Dermis microvascular lymphatic vessel endothelial cell (primary cell): ENCODE measurements around the gene MAL. TPM values are rescaled to one million over a fixed set of nuclear protein-coding genes. Genes with fewer than 3 reads are reported as not detected.

Experiments
- DNase-seq, 2 donors: peaks; one replicate each; pipeline versions ENCODE4 v3.0.0 to v3.0.0-alpha.2; 2010; ENCODE audit warnings: low read depth in 2 of 2
- total RNA-seq: library from RNA; depleted of rRNA; stranded (reverse); fragments of >200 nt; gene quantifications from 2 replicates; pipeline ENCODE4 v1.2.1, GENCODE V29; 2014

Gene MAL
- total RNA-seq, 1 donor from 2014 or later, result not detected

DNA sequence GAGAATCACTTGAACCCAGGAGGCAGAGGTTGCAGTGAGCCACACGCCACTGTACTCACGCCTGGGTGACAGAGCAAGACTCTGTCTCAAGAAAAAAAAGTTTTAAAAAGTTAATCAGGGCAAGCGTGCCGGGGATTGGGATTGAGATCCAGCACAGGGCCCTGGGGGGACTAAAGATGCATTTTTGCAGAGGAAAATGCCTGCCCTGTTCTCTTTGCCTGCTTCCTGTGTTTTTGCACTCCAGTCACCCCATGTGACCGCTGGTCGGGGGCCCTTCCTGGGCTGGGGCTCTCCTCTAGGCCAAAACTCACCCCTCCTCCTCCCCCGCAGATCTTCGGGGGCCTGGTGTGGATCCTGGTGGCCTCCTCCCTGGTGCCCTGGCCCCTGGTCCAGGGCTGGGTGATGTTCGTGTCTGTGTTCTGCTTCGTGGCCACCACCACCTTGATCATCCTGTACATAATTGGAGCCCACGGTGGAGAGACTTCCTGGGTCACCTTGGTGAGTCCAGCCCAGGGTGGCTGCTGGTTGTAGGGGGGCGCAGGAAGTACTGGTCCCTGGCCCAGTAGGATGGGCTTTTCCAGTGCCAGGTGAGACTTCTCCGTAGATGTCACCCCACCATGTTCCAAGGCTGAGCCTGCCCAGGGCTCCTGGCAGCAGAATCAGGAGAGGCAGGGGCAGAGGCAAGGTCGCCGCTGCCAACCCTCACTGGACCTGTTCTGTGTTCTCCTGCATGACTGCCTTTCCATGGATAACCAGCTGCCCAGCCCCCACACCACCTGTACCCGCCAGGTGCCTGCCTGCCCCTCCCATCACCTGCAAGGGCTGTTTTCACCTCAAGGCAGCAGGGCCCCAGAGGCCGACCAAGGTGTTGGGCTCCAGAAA lies 22.4 kb downstream of the MAL start:
- no peak for DNase-seq

DNA sequence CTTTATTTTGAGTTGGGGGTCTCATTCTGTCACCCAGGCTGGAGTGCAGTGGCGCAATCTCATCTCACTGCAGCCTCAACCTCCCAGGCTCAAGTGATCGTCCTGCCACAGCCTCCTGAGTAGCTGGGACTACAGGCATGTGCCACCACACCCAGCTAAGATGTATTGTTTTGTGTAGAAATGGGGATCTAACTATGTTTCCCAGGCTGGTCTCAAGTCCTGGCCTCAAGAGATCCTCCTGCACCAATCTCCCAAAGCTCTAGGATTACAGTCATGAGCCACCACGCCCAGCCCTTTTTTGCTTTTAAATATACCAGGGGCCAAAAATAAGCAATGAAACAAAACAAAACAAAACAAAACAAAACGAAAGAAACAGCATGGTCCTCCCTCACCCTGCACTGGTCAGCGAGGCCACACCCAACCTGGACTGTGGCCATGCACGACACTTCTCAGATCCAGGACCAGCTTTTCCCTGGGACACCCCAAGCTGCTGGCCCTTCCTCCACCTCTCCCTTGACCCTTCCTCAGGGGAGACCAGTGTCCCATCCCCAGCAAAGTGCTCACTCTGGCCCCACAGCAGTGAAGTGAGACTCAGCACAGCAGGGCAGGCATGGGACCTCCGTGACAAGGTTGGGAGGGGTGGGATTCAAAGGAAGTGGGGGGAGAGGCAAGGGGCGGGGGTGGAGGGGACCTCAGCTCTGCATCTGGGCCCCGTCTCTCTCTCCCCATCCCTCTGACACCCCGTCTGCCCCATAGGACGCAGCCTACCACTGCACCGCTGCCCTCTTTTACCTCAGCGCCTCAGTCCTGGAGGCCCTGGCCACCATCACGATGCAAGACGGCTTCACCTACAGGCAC lies 23.5 kb downstream of the MAL start:
- no peak for DNase-seq

DNA sequence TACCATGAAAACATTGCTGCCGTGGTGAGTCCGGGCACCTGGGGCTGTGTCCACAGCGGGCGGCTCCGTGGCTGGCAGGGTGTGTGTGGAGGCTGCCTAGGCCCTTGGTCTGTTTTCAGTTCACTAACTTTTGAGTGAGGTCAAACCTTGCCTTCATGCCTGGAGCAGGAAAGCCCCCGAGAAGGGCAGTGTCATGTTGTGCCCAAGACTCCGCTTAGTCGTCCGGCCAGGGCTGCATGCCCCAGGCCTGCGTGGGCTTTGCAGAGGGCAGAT lies 24.1 kb downstream of the MAL start:
- DNase-seq, result no peak

DNA sequence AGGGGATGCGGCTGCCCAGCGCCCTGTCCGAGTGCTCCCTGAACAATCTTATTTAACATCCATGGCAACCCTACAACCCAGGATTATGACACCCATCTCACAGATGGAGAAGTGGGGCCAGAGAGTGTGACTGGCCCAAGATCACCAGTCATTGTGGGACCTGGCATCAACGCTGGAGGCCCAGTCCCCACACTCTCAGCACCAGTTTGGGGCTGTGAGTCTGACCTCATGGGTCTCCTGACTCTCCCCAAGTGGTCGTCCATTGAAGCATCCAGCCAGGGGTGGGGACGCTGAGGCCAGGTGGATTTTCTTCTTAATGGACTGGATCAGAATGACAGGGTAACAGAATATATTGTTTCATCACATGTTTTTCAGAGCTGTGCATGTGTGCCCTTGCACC lies 24.5 kb downstream of the MAL start:
- no peak for DNase-seq

DNA sequence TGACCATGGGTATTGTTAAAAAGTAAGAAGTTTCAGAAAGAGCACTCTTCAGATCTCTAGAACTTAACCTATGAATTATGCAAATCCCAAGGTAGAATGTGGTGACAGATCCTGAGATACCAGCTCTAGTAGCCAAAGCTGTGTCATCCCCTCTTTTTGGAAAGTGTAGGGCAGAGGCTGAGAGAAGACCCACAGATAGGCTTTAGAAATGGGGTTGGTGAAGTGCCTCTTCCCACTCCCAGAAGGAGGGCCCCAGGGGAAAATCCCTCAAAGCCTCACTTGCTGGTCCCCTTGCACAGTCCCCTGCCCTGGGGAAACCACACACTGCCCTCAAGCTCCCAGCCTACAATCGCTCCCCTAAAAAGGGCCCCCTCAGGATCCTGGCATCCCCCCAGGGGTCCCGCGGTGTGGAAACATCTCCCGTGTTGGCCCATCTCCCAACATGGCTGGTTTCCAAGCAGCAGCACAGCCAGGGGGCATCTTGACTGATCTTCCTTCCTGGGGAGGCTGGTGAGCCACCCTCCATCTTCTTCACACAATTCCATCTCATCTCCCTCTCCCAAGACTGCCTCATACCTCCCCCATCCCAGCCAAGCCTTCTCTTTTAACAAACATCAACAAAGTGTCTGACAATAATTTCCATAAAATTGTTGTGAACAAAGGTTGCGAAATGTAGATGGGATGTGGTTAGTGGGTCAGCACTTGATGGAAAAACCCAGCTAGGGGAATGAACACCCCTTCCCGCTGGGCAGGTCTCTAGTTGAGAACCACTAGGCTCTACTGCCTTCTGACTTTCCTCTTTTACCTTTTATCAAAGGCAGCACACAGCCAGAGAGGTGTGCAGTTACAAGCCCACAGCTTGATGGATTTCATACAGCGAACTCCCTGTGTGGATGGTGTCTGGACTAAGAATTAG lies 25.1 kb downstream of the MAL start:
- no peak for DNase-seq

DNA sequence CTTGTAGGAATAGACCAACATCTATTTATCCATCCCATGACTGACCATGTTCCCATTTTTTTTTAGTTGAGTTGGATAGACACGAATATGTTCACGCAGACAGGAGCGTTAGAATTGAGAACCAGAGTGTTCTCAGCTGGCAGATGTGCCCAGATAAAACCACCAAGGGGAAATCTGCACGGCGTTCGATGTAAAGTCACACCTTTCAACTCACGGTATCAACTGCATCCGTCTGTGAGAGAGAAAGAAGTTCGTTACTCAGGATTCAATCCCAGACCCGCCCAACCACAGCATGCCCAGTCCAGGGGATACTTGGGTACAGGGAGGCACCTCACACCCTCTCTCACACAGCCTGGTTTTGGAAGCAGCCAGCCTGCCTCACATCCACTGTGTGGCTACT lies 26.1 kb downstream of the MAL start:
- no peak for DNase-seq

DNA sequence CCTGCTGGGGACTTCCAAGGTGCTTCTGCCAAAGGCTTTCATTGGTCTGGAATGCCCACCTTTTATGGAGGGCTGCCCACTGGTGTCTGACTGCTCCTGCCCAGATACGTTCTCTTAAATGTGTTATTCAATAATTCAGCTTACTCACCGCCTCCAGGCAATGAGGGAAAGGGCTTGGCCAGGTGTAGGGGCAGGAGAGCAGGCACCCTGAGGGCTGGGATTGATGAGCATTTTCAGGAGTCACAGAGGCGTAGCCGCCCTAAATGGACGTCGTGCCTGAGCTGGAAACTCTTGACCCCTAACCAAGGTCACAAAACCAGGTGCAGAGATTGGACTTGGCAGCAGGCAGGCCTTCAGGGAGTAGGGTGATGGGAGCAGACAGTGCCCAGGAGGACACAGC lies 26.8 kb downstream of the MAL start:
- DNase-seq, result no peak

DNA sequence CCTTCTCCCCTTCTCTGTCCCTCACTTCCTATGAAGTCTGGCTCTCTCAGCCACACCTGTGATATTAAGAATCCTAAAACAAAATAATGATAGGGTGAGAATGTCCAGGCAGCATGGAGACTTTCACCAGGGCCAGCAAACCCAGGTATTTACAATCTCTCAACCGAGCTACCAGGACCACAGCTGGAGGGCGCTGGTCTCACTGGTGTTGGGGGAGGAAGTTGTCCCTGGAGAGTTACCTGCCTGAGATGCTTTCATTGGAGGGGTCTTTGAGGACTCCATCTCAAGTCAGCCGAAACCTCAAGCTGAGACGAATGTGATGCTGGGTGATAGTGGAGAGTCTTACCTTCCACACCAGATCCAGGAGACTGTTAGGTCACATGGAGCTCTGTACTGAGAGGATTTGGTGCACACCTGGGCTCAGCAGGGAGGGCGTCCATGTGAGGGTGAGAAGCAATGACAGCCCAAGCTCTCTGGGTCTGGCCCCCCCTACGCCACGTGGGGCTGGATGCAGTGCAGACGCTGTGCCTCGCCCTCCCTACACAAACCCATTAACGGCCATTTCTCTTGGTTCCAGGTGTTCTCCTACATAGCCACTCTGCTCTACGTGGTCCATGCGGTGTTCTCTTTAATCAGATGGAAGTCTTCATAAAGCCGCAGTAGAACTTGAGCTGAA lies 27.4 kb downstream of the MAL start:
- no peak for DNase-seq

DNA sequence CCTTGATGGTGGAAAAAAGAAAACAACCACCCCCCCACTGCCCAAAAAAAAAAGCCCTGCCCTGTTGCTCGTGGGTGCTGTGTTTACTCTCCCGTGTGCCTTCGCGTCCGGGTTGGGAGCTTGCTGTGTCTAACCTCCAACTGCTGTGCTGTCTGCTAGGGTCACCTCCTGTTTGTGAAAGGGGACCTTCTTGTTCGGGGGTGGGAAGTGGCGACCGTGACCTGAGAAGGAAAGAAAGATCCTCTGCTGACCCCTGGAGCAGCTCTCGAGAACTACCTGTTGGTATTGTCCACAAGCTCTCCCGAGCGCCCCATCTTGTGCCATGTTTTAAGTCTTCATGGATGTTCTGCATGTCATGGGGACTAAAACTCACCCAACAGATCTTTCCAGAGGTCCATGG lies 28.0 kb downstream of the MAL start:
- DNase-seq, result no peak

DNA sequence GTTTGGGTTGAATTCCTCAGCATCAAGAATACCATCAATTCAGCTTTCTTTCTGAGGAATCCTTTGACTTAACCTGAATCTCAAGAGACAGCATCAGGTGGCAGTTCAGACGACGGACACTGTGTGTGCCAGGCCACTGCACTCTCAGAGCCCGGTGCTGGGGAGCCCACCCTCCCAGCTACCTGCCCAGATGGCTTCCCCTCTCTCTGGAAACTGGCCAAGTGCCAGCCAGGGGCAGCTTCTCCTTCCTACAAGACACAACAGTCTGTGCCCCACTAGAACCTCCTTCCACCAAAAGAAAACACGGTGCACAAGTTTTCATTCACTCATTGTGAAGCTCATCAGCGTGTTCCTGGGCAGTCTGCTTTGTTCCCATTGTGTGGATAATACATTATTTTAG lies 28.5 kb downstream of the MAL start:
- no peak for DNase-seq

DNA sequence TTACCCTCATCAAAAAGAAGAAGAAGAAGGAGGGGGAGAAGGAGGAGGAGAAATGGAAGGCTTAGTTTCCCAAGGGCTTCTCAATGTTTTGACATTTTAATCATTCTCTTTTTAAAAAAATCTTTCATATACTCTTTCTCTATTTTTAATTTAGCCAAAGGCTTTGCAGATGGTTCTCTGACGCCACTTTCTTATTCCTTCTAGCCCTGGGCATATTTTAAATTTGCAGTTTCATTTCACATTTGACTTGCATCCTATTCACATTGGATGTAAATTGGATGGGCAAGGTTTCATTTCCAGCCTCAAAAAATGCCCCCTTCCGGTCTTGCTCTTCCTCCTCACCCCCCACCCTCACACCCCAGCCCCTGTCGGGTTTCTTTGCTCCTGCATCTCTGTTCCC lies 29.8 kb downstream of the MAL start:
- no peak for DNase-seq

DNA sequence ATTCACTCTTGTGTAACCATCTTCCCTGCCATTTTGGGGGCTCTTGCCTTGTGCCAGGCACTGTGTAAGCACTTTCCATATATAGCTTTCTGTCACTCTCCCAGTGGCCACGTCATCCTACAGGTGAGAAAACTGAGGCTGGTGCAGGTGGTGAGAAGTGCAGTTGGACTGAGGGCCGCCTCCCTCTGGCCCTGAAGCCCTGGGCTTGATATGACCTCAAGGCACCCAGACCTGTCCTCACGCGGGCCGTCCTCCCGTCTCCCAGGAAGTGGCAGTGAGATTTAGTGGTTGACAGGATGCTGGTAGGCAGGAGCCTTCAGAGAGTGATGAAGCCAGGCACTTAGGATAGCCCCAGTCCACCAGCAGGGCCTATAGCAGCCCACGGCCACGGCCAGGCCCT lies 30.5 kb downstream of the MAL start:
- DNase-seq, result no peak

DNA sequence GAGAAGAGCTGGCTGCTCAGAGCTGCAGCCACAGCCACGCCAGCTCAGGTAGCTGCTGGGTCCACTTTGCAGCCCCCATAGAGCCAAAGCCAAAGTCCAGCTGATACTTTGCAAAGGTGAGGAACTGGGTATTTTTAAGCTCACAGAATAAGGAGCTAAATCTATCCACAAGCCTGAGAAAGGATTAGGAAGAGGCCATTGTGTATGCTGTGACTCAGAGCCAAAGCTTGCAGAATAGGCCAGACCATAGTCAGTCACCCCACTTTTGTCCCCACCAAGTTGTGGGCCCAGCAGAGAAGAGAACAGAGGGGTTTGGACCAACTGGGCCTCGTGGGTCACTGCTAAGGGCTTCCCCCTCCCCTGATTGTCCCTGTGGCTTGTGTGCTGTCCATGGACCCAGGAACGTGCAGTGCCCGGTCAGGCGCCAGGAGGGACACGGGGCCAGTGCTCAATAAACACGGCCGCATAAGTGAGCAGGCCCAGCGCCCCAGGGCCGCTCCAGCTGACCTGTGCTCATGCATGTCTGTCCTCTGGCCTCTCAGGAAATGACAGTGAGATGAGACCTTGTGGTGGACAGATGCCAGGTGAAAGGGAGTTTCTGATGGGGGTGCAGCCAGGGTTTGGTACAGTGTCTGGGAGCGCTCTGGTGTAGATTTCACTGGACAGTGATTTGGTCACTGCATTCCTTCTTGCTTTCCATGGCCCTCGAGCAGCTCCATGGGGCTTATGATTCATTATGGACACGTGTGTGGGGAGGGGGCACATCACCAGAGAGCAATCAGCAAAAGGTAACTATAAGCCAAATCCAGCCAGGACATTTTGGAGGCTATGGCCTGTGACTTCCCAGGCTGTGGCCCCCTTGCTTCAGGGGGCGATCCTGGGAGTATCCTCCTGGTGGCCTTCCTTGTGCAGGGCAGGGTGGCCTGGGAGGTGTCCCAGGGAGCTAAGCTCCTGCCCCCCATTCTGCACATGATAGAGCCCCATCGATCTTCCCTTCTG lies 31.3 kb downstream of the MAL start:
- DNase-seq, result no peak

DNA sequence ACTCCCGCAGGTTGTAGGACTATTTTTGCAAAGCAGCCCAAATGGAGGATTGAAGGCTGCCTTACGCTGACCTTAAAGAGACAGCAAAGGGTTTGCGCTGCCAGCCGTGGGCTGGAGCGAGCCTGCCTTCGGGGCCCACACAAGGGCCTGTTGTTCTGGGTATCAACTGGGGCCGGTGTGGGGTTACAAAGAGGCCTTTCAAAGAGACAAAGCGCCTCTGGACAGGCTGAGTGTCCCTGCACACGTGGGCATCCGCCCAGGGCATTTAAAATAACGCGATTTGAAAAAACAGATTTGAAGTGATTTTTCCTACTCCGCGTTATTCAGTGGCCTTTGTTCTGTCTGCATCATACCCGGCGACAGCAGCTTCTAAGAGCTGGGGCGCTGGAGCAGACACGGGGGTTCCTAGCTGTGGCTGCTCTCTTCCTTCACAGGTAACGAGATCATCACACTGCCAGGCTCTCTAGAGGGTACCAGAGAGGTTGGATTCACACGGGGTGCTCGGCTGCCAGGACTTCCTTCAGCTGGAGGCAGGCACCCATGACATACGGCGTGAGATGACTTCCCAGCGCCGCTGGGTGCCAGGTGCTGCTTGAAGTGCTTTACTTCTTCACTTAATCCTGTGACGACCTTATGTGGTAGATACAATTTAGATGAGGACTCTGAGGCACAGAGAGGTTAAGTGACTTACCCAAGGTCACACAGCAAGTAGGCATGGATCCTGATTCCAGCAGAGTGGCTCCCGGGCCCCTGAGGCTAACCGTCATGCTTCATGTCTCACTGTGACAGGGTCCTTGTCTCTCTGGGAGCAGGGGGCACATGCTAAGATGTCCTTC lies 32.2 kb downstream of the MAL start:
- DNase-seq, result no peak

DNA sequence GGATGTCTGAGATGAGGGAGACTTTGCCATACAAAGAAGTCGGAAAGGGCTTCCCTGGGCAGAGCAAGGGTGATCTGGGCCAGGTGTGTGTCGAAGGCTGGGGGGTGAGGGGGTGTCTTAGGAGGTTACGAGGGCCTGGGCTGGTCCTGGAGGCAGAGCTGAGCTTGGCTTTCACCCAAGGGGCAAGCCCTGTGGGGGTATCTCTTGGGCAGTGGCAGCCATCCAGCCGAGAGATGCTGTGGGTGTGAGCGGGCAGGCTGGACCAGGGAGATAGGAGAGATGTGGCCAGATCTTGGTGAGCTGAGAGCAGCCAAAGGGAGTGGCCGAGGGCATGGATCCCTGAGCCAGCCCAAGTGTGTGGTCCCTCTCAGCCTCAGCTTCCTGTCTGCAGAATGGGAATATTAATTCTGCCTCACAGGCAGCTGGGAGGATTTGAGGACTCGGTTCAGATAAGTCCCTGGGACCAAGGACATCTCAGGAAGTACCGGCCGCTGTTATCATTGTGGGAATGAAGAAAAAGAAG lies 33.0 kb downstream of the MAL start:
- DNase-seq, result no peak

DNA sequence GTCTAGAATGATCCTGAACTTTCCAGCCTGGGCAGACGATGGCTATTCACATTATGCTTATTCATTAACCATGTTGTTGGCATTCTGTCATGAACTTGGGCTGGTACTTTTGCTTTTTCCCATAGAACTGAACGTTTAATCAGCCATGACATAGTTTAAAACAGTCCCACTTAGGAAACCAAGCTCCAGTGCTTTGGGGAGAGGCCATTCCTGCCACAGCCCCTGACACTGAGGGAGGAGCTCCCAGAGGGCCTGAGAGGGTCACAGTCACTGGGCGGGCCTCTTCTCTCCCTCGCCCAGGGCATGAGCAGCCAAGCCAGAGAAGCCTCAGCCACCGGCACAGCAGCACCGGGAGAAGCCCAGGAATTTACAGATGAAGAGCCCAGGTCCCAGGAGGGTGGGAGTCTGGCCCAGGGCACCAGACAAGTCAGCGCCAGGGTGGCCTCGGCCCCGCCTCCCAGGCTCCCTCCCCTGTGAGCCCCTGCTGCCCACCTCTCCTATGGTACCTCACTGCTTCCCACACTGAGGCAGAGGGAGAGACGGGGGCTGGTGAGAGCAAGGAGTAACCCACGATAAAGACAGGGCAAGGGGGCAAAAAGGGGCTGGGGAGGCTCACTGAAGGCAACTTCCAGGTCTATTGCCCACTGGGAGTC lies 33.6 kb downstream of the MAL start:
- no peak for DNase-seq

DNA sequence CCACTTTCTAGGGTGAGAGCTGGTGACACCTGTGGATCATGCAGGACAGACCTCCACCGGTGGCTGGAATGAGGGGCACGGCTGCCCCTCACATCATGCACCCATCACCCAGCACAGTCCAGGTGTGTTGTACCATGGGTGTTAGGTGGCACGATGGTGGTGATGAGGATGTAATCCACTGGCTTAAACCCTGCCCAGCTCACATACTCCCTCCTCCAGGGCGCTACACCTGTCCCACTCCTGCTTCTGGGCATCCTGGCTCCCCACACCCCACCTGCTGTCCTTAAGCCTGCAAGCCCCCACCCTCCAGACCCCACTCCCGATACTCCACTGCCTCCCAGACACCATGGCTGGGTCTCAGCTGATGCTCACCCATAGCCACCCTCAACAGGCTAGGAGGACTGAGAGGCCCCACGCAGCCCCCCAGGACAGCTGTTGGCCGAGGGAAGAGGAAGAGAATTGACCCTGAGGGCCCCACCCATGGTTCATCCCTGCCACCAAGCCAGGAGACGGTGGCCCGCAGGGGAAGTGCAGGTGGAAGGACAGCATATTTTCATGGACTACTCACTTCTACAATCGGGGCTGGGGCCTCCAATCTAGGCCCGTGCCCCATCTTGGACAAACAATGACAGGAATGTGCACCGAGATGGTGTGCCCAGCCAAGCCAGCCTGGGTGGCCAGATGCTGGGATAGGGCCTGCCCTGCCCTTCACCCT lies 34.3 kb downstream of the MAL start:
- no peak for DNase-seq
